H1 (cell line): ENCODE results near the gene SUGP1. TPM values are rescaled to one million over a fixed set of nuclear protein-coding genes. Genes with fewer than 3 reads are reported as not detected.
A peak's percentile ranks its signal among the peaks of the same experiment; 100 is the strongest.

Experiments used
- CTCF ChIA-PET: fragments of 300-600 bp; sonication (Branson Sonifier 250); formaldehyde crosslinking; loops from one replicate; lab custom pipeline; 2021; ENCODE audit not compliant: partially characterized antibody; lab: Charles Lee
- POLR2A ChIA-PET: fragments of 300-600 bp; sonication (Branson Sonifier 250); formaldehyde crosslinking; loops from one replicate; lab custom pipeline; 2021; ENCODE audit warnings: inconsistent platforms; ENCODE audit not compliant: partially characterized antibody; lab: Charles Lee
- DNase-seq, 2 experiments: peaks; one replicate each; pipeline versions ENCODE4 v3.0.0 to v3.0.0-alpha.2; 2010 to 2022; ENCODE audit warnings: low spot score in 2 of 2, low read depth in 1 of 2, mixed read lengths in 1 of 2
- FAIRE-seq: peaks from 2 replicates; lab custom pipeline; 2011; peaks lifted over from hg19 to GRCh38; lab: Jason Lieb, UNC
- H2AFZ ChIP-seq: 2 replicates; pipeline ENCODE4 v1.8.1; 2012; ENCODE audit warnings: low read length, inconsistent platforms
- H2AK5ac ChIP-seq: 2 replicates; pipeline ENCODE4 v1.6.1; 2013; ENCODE audit warnings: low read depth, low read length
- H2BK120ac ChIP-seq: replicated peaks from 2 replicates; pipeline ENCODE3; 2013; ENCODE audit warnings: low read depth, low read length, inconsistent platforms
- H2BK12ac ChIP-seq: 2 replicates; pipeline ENCODE4 v1.6.1; 2013; ENCODE audit warnings: low read depth, low read length
- H2BK15ac ChIP-seq: 2 replicates; pipeline ENCODE4 v1.6.1; 2013; ENCODE audit warnings: low read length
- H2BK20ac ChIP-seq: 2 replicates; pipeline ENCODE4 v1.6.1; 2013; ENCODE audit warnings: low read length
- H2BK5ac ChIP-seq: 2 replicates; pipeline ENCODE4 v1.6.1; 2013; ENCODE audit warnings: low read depth, low read length
- H3K14ac ChIP-seq: 2 replicates; pipeline ENCODE4 v1.6.1; 2013; ENCODE audit warnings: inconsistent platforms; ENCODE audit not compliant: insufficient read length
- H3K18ac ChIP-seq: 2 replicates; pipeline ENCODE4 v1.6.1; 2013; ENCODE audit warnings: low read length; ENCODE audit errors: extremely low read depth
- H3K23ac ChIP-seq: 2 replicates; pipeline ENCODE4 v1.6.1; 2013; ENCODE audit warnings: inconsistent platforms; ENCODE audit not compliant: insufficient read length
- H3K23me2 ChIP-seq: 2 replicates; pipeline ENCODE4 v1.6.1; 2013; ENCODE audit warnings: low read depth, low read length
- H3K27ac ChIP-seq: 2 replicates; pipeline ENCODE4 v1.6.1; 2011; ENCODE audit warnings: low read depth, low read length, inconsistent platforms
- H3K27me3 ChIP-seq, 4 experiments: replicated peaks in 1 of 4; 1 replicate in 1 of 4; 2 replicates in 3 of 4; pipeline versions ENCODE4 v1.6.1 to v1.8.1; 2011 to 2013; ENCODE audit warnings: low read length in 3 of 4, mild to moderate bottlenecking in 3 of 4, inconsistent platforms in 2 of 4, mixed read lengths in 2 of 4, moderate library complexity in 1 of 4; ENCODE audit not compliant: control insufficient read depth in 3 of 4, insufficient read depth in 3 of 4; ENCODE audit errors: extremely low read depth in 1 of 4
- H3K36me3 ChIP-seq, 4 experiments: 2 replicates each; pipeline versions ENCODE4 v1.6.1 to v1.8.1; 2011 to 2013; ENCODE audit warnings: mild to moderate bottlenecking in 4 of 4, low read length in 3 of 4, moderate library complexity in 2 of 4, control low read depth in 1 of 4, inconsistent platforms in 1 of 4; ENCODE audit not compliant: insufficient read depth in 4 of 4, control insufficient read depth in 2 of 4
- H3K4ac ChIP-seq: replicated peaks from 2 replicates; pipeline ENCODE3; 2013; ENCODE audit warnings: low read length, low read depth, mixed read lengths, inconsistent platforms; ENCODE audit not compliant: insufficient read length
- H3K4me1 ChIP-seq, 4 experiments: replicated peaks in 1 of 4; 1 replicate in 1 of 4; 2 replicates in 3 of 4; pipeline versions ENCODE4 v1.6.1 to v1.8.1; 2011 to 2013; ENCODE audit warnings: low read length in 3 of 4, inconsistent platforms in 2 of 4, mixed read lengths in 1 of 4; ENCODE audit not compliant: insufficient read depth in 4 of 4, control insufficient read depth in 3 of 4
- H3K4me2 ChIP-seq, 2 experiments: 2 replicates each; pipeline versions ENCODE4 v1.6.1 to v1.8.1; 2011 to 2013; ENCODE audit warnings: low read depth in 2 of 2, low read length in 2 of 2, control low read depth in 1 of 2, inconsistent platforms in 1 of 2, mild to moderate bottlenecking in 1 of 2; ENCODE audit not compliant: insufficient read depth in 1 of 2
- H3K4me3 ChIP-seq, 4 experiments: fragments of 200-600, 300-600 bp in 1 of 4; sonication (generic), shearing (Covaris generic), sonication (Bioruptor Twin) in 1 of 4; 2 replicates each; pipeline versions ENCODE4 v1.5.1 to v1.8.1; 2011 to 2016; ENCODE audit warnings: low read length in 4 of 4, low read depth in 3 of 4, control low read depth in 2 of 4, inconsistent platforms in 2 of 4, mild to moderate bottlenecking in 2 of 4, mixed read lengths in 1 of 4, moderate library complexity in 1 of 4; ENCODE audit not compliant: insufficient read depth in 2 of 4; ENCODE audit errors: extremely low read depth in 1 of 4
- H3K56ac ChIP-seq: replicated peaks from 2 replicates; pipeline ENCODE3; 2013; ENCODE audit warnings: low read depth, mild to moderate bottlenecking, mixed read lengths, low read length, inconsistent platforms; ENCODE audit not compliant: insufficient read length
- H3K79me1 ChIP-seq: 2 replicates; pipeline ENCODE4 v1.6.1; 2013; ENCODE audit warnings: low read depth, low read length, control low read depth
- H3K79me2 ChIP-seq, 2 experiments: 2 replicates each; pipeline versions ENCODE4 v1.6.1 to v1.8.1; 2012 to 2013; ENCODE audit warnings: low read length in 2 of 2, mild to moderate bottlenecking in 2 of 2, inconsistent platforms in 1 of 2; ENCODE audit not compliant: insufficient read depth in 2 of 2, control insufficient read depth in 1 of 2
- H3K9ac ChIP-seq, 4 experiments: replicated peaks in 1 of 4; 1 replicate in 1 of 4; 2 replicates in 3 of 4; pipeline versions ENCODE4 v1.6.1 to v1.8.1; 2011 to 2013; ENCODE audit warnings: low read depth in 3 of 4, low read length in 3 of 4, control low read depth in 2 of 4, mild to moderate bottlenecking in 2 of 4, moderate library complexity in 2 of 4, inconsistent platforms in 1 of 4; ENCODE audit errors: extremely low read depth in 1 of 4
- H3K9me3 ChIP-seq, 2 experiments: 2 replicates each; pipeline versions ENCODE4 v1.6.1 to v1.8.1; 2012 to 2013; ENCODE audit warnings: mild to moderate bottlenecking in 2 of 2, moderate library complexity in 2 of 2, control low read depth in 1 of 2, inconsistent platforms in 1 of 2, low read depth in 1 of 2, low read length in 1 of 2, mixed read lengths in 1 of 2; ENCODE audit not compliant: insufficient read depth in 2 of 2
- H4K20me1 ChIP-seq, 2 experiments: replicated peaks in 1 of 2; 2 replicates each; pipeline versions ENCODE3 to v1.8.1; 2011 to 2013; ENCODE audit warnings: inconsistent platforms in 2 of 2, low read length in 2 of 2, mild to moderate bottlenecking in 1 of 2; ENCODE audit not compliant: insufficient read depth in 2 of 2, control insufficient read depth in 1 of 2
- H4K5ac ChIP-seq: 2 replicates; pipeline ENCODE4 v1.6.1; 2013; ENCODE audit warnings: low read length, low read depth, mixed read lengths, inconsistent platforms; ENCODE audit not compliant: insufficient read length
- H4K8ac ChIP-seq: 2 replicates; pipeline ENCODE4 v1.8.0; 2013; ENCODE audit warnings: mild to moderate bottlenecking, moderate library complexity, low read length, inconsistent platforms; ENCODE audit not compliant: insufficient read depth; ENCODE audit errors: extremely low read depth
- H4K91ac ChIP-seq: replicated peaks from 2 replicates; pipeline ENCODE3; 2013; ENCODE audit warnings: low read length, mixed read lengths, inconsistent platforms; ENCODE audit not compliant: insufficient read length
- BRCA1 ChIP-seq: IDR thresholded peaks from 2 replicates; pipeline ENCODE4 v1.6.1; 2012; ENCODE audit warnings: low read depth, low read length, improper control_type of control experiment
- CBX8 ChIP-seq: fragments of 300-800, 300-1000 bp; sonication (generic); IDR thresholded peaks from 2 replicates; pipeline ENCODE4 v1.7.1; 2016; ENCODE audit warnings: low read depth, low read length, borderline replicate concordance
- EP300 ChIP-seq, 2 experiments: IDR thresholded peaks; 1 replicate in 1 of 2; 2 replicates in 1 of 2; pipeline ENCODE4 v1.6.1; 2011 to 2012; ENCODE audit warnings: low read depth in 2 of 2, low read length in 2 of 2, mild to moderate bottlenecking in 2 of 2, borderline replicate concordance in 1 of 2, inconsistent platforms in 1 of 2, moderate library complexity in 1 of 2
- GTF2F1 ChIP-seq: IDR thresholded peaks from 2 replicates; pipeline ENCODE4 v1.6.1; 2012; ENCODE audit warnings: low read depth, low read length, improper control_type of control experiment, borderline replicate concordance
- JUND ChIP-seq: IDR thresholded peaks from 2 replicates; pipeline ENCODE4 v1.6.1; 2011; ENCODE audit warnings: mild to moderate bottlenecking, improper control_type of control experiment, low read length
- KDM5A ChIP-seq: fragments of 200-600 bp; IDR thresholded peaks from 2 replicates; pipeline ENCODE4 v1.7.1; 2012; ENCODE audit warnings: mild to moderate bottlenecking, low read length, inconsistent platforms, mixed read lengths
- NANOG ChIP-seq: IDR thresholded peaks from 2 replicates; pipeline ENCODE4 v1.6.1; 2011; ENCODE audit warnings: low read length, low read depth, mild to moderate bottlenecking, inconsistent platforms; ENCODE audit not compliant: insufficient read depth, poor library complexity, severe bottlenecking
- POU5F1 ChIP-seq: IDR thresholded peaks from 2 replicates; pipeline ENCODE4 v1.6.1; 2011; ENCODE audit warnings: low read depth, mild to moderate bottlenecking, low read length, moderate library complexity
- RBBP5 ChIP-seq: IDR thresholded peaks from 2 replicates; pipeline ENCODE4 v1.7.1; 2012; ENCODE audit warnings: low read depth, mild to moderate bottlenecking, inconsistent platforms, low read length, moderate library complexity, borderline replicate concordance
- RXRA ChIP-seq: IDR thresholded peaks from 2 replicates; pipeline ENCODE4 v1.6.1; 2011; ENCODE audit warnings: low read depth, mild to moderate bottlenecking, low read length, moderate library complexity; ENCODE audit not compliant: insufficient read depth
- TAF7 ChIP-seq: optimal IDR thresholded peaks from 2 replicates; pipeline ENCODE3; 2011; ENCODE audit warnings: low read depth, mild to moderate bottlenecking, inconsistent platforms, low read length, moderate library complexity, borderline replicate concordance
- WGBS, 2 experiments: shearing (Covaris generic) in 1 of 2; methylation state at CpG; one replicate each; pipeline versions ENCODE4 v1.1.6 to v1.1.7; 2013 to 2015; ENCODE audit warnings: low lambda C conversion rate in 2 of 2, mixed read lengths in 2 of 2, inconsistent platforms in 1 of 2, low coverage in 1 of 2, missing lambda C conversion rate in 1 of 2; ENCODE audit not compliant: insufficient replicate concordance in 2 of 2, insufficient coverage in 1 of 2, insufficient read length in 1 of 2; ENCODE audit errors: extremely low coverage in 1 of 2, missing lambda C conversion rate in 1 of 2; 5-methylcytosine and 5-hydroxymethylcytosine counted together
- polyA plus RNA-seq, 7 experiments: library from polyadenylated mRNA; depleted of rRNA in 3 of 7; stranded (reverse) in 5 of 7; unstranded in 2 of 7; fragments of >200 nt in 5 of 7; fragments of 200-250 nt in 2 of 7; gene quantifications; 1 replicate in 5 of 7; 2 replicates in 1 of 7; 4 replicates in 1 of 7; pipeline versions ENCODE4 v1.2.1 to v1.2.3, GENCODE V29; 2011 to 2013; ENCODE audit warnings: missing spikeins in 2 of 7, mixed read lengths in 2 of 7
- total RNA-seq: library from RNA; stranded (reverse); fragmentation: NEBNext Ultra II Directional; extraction: Animal tissue kit (Norgen Biotek cat#: 25700); gene quantifications from 2 replicates; pipeline ENCODE4 v1.2.1, GENCODE V29; 2021
- TF ChIP-seq, protein P1 (sequence below): IDR thresholded peaks from 2 replicates; pipeline ENCODE4 v1.6.1; 2012; ENCODE audit warnings: inconsistent platforms
- TF ChIP-seq, protein P2 (sequence below): IDR thresholded peaks from 2 replicates; pipeline ENCODE4 v1.6.1; 2011; ENCODE audit warnings: low read depth, mild to moderate bottlenecking, low read length; ENCODE audit not compliant: insufficient read depth

Gene SUGP1
- total and polyA plus RNA-seq, 2 of the 8 experiments (the other 6 are each of a cell fraction or from before 2014, with no cell fraction given) = 38.5 to 65.2 TPM

GRCh38 chr19:19305696-19306095 is 14.6 kb downstream of the SUGP1 start:
- POLR2A ChIA-PET = interaction anchor here (0.9 to 3.0 kb wide), 3 partner anchors 11 to 32 kb away, joined by 3 to 11 read pairs (median 5); partner anchors contain the start of gene TM6SF2
- Histone ChIP-seq H4K8ac (peak overlapping the region; percentile 35; the same call in 1 of the 2 replicates), H3K4ac (no peak overlapping the region), H2BK120ac (no peak overlapping the region), H3K27me3 (no peaks in the 10 kb centered on the region), H3K27ac (no peak overlapping the region), H2AK5ac (no peak overlapping the region), H4K91ac (no peak overlapping the region), H2AFZ (no peak overlapping the region), H3K9me3 (no peaks in the 10 kb centered on the region), H2BK15ac (no peak overlapping the region), H3K4me2 (no peak overlapping the region), H2BK12ac (no peak overlapping the region), H3K23me2 (no peaks in the 10 kb centered on the region), H3K14ac (no peak overlapping the region), H2BK20ac (no peak overlapping the region), H3K79me2 (no peaks in the 10 kb centered on the region), H3K79me1 (no peaks in the 10 kb centered on the region), H4K5ac (no peak overlapping the region), H3K36me3 (peaks cover 21 to 60% (median 51%) of the 10 kb centered on the region in 4 experiments), H3K18ac (no peak overlapping the region), H3K23ac (no peak overlapping the region), H3K9ac (no peak overlapping the region), H3K4me1 (no peaks in the 10 kb centered on the region), H3K4me3 (no peak overlapping the region), H4K20me1 (peaks cover 2 to 23% of the 10 kb centered on the region in 2 experiments), H2BK5ac (no peak overlapping the region), H3K56ac (no peak overlapping the region)
- WGBS, 2 experiments = 98% methylated on average over 12 of the region's 16 CpGs; no CpG with 5 or more reads in 1 of the 2 experiments
- FAIRE-seq = no peak
- DNase-seq = no peak
- CTCF ChIA-PET = interaction anchor here (0.8 to 2.8 kb wide), 6 partner anchors 9 to 36 kb away, joined by 3 to 12 read pairs (median 8); no protein-coding TSS in a partner anchor
- TF ChIP-seq BRCA1 (no peak), RXRA (no peak), CBX8 (no peak), KDM5A (no peak), GTF2F1 (no peak), TAF7 (no peak), POU5F1 (no peak), NANOG (no peak), EP300 (IDR thresholded peaks at IDR 0.05; ENCODE audit: borderline replicate concordance in 1 of 2, low read depth in 2 of 2, low read length in 2 of 2) (no peak), JUND (no peak), RBBP5 (no peak)
- TF ChIP-seq, protein P1, sequence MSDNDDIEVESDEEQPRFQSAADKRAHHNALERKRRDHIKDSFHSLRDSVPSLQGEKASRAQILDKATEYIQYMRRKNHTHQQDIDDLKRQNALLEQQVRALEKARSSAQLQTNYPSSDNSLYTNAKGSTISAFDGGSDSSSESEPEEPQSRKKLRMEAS = no peak
- TF ChIP-seq, protein P2, sequence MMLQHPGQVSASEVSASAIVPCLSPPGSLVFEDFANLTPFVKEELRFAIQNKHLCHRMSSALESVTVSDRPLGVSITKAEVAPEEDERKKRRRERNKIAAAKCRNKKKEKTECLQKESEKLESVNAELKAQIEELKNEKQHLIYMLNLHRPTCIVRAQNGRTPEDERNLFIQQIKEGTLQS = no peak
